ENCODE data around the gene ZNF175.
A peak's percentile ranks its signal among the peaks of the same experiment; 100 is the strongest.
"Not testable (repeated sequence)": the region's sequence is repeated elsewhere in the genome, so short reads cannot be mapped to it uniquely, and the experiment has no call there.

The ZNF175 gene

DNA sequence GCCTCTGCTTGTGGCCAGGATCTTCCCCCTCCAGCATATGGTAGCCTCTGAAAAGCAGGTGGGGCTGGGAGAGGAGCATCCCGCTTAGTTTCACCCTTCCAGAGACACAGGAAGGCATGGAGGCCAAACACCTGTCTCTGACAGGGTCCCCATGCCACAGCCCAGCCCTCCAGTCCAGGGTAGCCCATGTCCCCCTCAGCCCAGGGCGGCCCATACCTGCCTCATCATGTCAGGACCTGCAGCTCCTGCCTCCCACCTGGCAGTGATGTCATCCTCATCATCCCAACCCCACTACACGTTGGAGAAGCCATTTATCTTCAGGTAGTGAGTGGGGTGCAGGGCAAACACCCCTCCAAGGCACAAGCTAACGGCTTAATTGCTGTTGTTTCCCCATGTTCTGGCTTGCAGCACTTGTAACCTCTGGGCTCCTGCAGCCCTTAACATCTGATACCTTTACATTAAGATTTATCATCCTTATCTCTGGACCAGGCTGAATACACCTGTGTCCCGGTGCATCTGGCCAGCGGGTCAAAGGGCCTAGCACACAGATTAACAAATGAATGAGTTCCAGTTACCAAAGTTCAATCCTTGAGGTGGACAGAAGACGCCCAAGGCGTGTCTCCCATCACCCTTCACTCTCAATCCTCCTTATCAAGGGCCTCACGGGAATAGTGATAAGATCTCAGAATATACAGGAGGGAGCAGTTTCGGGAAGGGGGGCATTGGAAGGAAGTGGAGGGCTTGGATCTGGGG is 22.2 kb downstream of the ZNF175 start:
- DNase-seq, result no peak

DNA sequence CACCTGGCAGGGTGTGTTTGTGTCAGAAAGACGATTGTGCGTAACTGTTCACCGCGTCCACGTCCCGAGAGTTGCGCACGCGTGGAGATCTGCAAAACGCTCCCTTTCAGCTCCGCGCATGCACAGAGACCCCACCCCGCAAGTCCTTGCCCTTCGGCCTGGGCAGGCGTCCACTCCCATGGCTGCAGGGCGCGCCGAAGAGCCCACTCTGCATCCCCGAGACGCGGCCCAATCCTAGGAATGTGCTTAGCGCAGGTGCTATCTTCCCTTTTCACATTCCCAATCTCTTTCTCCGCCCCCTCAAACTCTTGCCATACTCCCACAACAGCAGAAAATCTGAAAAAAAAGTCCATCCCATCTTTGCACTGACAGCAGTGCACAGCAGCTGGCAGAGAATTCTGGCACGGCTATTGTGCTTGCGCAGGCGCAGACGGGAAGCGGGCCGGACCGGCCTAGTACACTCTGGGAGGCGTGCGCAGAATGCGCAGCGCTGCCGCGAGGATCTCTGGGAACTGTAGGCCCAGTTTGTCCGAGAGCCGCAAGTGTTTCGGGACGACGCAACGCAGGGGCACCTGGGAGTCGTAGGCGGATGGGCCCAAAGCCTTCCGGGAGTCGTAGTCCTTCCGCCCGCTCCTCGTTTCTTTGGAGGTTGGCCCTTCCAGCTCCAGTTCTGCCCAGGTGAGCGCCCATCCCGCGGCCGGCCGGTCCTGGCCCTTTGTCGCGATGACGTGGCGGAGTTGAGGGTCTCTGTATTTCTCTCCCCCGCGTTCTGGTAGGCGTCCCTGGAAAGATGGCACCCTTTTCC is 23.1 kb downstream of the ZNF175 start:
- DNase-seq, result peak; percentile 98

DNA sequence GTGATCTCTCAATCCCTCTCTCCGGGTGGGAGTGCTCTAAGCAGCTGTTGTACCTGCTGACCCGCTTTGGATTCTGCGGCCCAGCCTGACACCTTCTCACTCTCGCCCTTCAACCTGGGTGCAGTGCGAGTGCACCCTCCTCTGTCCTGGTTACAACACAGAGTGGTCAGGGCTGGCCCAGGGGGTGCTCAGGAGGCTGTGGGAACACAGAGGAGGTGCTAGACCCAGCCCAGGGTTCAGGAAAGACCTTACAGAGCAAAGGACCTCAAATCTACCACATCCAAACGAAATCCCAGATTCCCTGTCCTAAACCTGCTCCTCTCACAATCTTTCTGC is 23.7 kb downstream of the ZNF175 start:
- no peak for DNase-seq

DNA sequence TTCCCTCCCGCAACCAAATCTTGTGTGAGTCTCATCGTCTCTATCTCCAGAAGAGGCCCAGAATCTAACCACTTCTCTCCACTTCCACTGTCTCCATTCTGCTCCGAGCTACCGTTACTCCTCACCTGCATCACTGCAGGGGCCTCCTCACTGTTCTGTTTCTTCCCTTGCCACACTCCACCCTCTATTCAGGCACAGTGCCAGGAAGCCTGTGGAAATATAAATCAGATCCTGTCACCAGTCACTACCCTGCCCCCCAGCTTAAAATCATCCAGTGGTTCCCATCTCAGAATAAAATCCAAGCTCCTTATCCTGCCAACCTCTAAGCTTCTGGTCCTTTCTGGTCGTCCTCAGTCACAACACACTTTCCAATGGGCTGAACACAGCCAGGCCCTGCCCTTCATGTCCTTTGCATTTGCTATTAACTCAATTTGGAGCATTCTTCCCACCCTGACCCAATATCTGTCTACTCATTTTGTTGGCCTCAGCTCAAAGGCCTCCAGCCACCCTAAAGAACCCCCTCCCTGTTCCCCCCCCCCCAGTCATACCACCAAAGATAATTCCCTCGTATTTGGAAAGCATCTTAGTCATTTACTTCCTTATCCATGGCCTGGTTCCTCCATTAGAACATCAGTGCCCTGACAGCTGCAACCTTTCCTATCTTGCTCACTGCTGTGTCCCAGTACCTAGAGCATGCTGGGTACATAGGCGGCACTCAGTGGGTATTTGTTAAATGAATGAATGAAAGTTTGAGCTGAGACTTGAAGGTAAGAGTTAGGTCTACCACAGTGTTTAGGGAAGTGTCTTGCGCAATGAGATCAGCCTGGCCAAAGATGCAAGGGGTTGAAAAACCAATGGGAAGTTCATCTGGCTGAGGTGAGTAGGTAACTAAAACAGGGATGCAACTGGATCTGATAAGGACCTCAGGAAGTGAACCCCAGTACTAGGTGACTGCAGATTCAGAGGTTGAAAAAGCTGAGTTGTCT is 24.4 kb downstream of the ZNF175 start:
- DNase-seq, result no peak

DNA sequence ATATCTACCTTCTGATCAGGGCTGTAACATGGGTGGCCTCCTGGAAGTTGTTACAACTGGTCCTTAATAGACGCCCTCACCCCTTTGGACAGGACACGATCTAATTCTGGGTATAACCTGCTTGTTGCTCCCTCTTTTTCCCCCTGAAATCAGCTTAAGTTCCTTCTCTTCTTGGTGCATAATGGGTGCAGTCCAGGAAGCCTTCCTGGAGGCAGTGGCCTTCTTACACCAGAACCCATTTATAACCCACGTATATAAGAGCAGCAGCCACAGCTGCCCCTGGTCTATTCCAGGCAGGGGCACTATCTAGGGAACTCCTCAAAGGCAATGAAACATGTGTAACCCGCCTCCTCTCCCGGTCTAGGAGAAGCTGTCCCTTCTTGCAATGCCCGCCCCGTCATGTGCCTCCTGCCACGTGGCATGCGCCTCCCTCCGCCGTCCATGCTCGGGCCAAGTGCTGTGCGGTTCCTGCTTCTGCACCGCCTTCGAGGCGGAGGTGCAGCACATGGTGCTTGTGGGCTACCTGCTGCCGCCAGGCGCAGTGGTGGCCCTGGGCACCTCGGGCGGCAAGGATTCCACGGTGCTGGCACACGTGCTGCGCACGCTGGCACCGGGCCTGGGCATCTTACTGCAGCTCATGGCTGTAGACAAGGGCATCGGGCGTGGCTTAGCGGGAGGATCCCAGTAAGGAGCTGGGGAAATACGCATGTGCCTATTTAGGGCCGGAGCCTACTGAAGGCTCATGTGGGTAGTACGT is 27.3 kb downstream of the ZNF175 start:
- no peak for DNase-seq

DNA sequence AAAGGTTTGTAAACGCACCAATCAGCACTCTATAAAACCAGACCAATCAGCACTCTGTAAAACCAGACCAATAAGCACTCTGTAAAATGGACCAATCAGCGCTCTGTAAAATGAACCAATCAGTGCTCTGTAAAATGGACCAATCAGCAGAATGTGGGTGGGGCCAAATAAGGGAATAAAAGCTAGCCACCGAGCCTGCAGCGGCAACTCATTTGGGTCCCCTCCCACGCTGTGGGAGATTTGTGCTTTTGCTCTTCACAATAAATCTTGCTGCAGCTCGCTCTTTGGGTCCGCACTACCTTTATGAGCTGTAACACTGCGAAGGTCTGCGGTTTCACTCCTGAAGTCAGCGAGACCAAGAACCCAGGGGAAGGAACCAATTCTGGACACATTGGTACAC is 28.0 kb downstream of the ZNF175 start:
- no peak for DNase-seq

DNA sequence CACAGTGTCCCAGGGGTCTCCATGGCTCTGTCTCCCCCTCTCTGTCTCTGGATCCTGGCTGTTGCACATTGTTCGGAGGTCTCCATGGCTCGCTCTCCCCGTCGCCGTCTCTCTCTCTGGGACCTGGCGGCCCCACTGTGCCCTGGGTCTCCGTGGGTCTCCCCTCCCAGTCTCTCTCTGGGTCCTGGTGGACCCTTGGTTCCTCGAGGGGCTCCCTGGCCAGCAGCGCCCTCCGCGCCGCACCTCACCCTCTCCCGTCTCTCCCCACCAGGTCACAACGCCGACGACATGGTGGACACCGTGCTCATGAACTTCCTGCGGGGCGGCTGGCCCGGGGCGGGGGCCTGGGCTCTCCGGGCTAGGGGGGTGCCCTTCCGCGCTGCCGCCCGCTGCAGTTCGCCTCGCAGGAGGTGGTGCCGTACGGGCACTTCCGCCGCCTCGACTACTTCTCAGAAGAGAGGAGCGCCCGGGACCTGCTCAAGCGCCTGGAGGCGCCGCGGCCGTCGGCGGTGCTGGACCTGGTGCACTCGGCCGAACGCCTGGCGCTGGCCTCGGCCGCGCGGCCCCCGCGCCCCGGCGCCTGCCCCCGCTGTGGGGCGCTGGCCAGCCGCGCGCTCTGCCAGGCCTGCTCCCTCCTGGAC is 30.0 kb downstream of the ZNF175 start:
- no peak for DNase-seq

DNA sequence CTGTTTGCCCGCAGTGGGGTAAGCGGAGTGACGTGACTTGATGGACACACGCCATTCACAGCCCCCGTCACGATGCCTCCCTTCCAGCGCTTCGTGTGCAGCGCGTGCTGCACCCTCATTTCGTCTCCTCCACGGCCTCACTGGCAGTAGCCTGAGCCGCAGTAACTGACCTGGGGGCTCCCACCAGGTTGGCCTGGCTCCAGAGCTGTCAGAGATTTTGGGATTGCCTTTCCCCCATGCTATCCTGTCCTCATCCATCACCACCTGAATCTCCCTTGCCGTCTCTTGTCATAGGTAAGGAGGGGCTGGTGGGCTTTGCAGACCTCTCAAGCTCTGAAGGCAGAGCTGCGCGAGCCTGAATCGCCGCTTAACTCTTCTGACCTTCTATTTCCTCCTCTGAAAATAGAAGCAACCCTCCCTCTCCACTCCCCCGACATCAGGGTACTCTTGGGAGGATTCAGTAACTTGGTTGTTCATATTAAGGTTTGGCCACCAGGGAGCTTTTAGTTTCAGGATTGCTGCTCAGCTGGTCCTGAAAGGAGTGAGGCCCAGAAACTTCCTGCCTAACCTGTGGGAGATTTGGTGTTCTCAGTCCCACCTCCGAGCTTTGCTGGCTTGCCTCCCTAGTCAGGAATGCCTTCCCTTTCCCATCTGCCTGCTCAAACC is 31.2 kb downstream of the ZNF175 start:
- DNase-seq, result no peak

DNA sequence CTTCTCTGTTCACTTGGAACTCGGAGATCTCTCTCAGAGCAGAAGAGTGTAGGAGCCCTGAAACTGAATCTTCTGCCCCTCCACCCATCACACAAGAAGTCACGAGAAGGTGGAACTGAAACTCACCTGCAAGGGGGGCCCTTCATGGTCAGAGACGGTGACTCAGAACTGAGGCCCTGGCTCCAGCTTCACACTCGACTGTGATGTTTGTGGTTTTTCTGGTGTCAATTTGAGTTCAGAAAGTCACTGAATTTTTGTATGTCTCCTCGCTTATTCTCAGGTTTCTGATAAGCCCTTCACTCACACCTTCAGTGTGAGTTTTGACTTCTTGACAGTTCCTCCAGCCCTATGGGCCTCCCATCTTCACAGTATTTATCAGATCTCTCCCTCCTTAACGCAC is 36.0 kb downstream of the ZNF175 start:
- peak; percentile 58 for DNase-seq

DNA sequence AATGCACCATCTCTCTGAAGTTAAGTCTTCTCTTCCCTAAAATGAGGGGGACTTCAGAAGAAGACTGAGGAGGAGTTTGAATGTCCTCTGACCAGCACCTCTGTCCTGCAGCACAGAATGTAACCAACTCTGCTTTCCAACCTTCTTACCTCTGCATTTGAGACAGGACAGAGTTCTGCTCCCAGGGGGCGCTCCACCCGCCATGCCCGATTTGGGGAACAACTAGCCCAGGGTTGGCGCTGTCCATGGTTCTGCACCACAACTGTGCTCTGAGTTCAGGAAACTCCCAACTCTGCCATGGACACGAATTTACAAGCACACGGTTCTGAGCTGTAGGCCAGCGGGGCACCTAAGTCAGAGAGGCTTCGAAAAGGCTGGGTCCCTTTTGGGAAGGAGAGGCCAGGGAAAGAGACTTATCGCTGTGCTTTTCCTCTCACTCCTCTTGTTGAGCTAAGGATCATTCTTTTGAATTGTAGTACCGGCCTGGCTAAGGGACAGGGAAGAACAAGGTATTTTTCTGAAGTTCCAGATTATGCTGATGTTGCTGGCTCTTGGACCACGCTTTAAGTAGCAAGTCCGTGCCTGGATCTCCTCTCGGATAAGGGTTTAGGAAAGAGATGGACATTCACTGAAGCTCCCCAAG is 37.0 kb downstream of the ZNF175 start:
- peak; percentile 58 for DNase-seq

DNA sequence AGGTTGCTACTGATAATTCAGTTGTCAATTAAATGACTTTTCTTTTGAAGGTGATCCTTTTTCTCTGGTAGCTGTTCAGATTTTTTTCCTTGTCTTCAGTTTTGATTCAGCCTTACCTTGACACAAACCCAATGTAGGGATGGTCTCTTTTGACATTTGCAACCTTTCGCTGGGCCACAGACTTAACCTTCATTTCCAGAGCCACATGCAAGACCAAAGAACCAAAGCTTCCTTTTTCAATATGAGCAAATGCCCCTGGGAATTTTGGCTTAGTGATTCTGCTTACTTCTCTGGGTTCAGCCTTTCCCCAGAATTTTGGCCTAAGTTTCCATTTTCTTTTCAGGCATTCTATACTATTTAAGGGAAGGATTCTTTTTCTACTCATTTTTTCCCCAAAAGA is 39.5 kb downstream of the ZNF175 start:
- no peak for DNase-seq

DNA sequence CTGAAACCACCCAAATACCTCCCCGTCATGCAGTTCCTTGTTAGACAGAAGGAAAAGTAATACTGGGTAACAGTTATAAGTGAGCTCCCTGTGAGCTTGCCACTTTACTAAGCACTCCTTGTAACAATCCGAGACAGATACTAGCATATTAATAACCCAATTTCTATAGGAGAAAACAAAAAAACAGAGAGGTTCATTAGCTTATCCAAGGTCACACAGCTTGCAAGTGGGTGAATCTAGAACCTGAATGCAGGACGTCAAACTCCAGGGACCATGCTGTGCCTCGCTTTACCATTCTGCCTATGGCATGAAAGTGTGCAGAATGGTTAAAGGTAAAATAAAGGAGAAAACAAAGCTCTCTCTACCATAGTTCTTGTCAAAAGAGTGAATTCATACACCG is 43.7 kb downstream of the ZNF175 start:
- DNase-seq, result no peak

DNA sequence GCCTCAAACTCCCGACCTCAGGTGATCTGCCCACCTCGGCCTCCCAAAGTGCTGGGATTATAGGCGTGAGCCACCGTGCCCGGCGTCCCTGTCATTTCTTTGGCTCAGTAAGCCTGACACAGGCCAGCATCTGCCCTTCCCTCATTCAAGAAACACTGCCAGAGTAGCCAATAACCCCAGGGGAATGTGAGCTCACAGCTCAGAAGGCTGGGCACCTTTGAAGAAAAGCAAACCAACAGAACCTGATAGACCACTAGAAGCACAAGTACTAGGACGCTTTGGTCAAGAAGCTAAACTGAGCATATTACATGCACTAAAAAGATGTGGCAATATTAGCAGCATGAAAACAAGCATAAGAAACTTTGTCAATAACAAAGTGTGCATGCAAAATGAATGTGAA is 44.9 kb downstream of the ZNF175 start:
- no peak for DNase-seq

DNA sequence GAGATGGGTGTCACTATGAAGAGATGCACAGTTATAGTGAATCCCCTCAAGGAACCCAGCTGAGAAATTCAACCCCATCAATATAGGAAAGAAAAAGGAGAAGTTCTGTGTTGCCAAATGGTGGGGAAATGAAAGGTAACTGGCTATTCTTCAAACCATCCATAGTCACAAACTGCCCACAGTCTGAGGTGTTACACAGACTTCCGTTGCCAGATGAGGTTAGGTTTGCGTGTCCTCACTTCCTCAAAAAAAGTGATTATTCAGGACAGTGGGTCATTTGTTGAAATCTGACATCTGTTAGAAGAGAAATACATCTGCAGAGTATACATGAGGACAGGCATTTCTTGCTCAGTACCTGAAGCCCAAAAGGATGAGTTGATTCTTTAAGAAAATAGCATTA is 50.1 kb downstream of the ZNF175 start:
- DNase-seq, result no peak

DNA sequence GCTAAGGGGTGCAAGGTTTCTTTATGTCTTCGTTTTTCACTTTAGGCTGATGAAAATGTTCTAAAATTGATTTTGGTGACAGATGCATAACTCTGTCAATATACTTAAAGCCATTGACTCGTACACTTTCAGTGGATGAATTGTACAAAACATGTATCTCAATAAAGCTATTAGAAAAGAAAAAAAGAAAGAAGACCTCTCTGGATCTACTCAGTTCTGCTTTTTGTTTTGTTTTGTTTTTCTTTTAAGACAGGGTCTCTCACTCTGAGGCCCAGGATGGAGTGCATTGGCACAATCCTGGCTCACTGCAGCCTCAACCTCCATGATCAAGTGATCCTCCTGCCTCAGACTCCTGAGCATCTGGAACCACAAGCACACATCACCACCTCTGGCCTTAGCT is 55.6 kb downstream of the ZNF175 start:
- DNase-seq, result no peak

DNA sequence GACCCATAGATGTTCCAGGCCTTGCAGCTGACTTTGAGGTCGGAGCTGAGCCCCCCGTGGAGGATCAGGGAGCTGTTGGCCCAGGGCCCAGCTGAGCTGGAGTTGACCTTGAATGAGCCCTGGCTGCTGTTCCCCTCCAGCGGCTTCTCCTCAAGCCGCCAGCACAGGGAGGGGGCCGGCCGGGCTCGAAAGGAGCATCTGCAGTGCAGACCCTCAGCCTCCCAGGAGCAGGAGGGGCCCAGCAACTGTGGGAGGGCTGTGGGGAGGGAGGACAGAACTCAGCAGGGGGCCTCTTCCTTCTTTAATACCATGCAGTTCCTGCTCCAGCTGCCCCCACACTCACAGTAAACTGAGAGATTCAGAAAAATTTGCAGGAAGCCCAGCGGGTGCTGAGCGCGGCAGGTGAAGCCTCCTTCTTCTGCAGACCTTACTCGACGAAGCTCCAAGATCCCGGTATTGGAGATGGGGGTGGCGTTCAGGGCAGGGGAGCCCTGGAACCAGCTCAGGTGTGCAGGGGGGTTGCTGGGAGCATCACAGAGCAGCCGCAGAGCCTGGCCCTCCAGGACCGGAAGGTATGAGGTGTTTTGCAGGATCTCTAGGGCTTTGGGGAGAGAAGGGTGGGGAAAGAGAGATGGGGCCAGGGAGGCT is 56.5 kb downstream of the ZNF175 start:
- no peak for DNase-seq

DNA sequence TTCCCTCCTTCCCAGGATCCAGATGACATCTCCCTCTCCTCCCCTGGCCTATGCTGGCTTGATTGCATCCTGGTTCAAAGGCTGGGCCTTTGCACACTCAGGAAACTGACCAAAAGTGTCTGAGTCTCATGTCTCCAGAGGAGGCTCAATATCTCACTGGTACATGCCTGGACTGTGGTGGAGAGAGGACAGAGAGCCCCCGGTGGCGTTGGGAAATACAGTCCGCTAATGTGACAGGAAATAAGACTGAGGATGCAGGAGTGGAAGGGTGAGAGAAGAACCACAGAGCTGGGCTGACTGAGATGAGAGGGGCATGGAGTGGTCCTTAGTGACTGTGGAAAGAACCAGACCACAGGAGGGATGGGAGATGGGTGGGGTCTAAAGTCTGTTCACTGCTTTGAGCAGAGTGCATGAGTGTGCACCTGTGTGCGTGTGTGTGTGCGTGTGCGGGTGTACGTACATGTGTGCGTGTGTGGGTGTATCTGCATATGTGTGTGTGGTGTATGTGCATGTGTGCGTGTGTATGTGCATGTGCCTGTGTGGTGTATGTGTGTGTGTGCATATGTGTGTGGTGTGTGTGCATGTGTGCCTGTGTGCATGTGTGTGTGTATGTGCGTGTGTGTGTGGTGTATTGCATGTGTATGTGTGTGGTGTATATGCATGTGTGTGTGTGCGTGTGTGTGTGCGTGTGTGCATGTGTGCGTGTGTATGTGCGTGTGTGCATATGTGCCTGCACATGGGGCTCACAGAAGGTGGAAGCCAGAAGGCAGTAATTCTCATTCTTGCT is 57.3 kb downstream of the ZNF175 start:
- no peak for DNase-seq

DNA sequence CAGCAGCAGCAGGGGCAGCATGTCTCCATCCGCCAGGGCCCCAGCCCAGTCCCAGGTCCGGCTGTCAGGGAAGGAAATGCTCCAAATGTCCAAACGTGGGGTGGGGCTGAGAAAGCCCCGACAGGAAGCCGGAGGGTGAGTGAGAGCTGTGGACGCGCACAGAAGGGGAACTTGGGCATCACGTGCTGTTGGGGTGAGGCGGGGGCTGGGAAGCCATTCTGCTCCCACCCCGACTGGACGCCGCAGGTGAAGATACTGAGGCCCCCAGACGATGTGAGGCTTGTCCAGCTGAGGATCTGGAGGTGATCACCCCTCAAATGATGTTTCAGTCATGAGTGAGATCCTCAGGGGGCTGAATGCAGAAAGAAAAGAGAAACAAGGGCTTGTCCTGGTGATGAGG is 59.2 kb downstream of the ZNF175 start, which contains the start of gene SIGLEC5:
Gene SIGLEC5 (minus strand): TSS at position 87 of the 400 bp plus-strand sequence. CDS start 66 bp downstream, at position 21.
- not testable (repeated sequence) for DNase-seq

DNA sequence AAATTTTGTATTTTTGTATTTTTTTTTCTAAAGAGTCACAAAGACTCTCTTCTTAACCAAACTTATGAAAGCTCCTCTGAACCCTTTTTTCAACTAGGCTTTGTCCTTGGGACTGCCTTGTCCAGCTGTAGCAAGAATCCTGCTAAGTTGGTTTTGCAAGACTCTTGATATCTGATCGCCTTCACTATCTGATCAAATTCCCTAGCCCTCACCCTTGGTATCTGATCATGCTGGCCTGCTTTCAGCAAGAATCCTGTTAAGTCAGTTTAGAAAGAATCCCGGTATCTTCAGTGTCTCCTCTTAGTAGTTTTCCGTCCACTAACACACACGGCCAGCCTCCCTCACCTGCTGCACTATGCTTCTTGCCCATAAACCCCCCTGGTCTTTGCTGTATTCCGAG is 61.0 kb downstream of the ZNF175 start:
- no peak for DNase-seq
